Measurements from ENCODE around the gene ZNF410.

GRCh38 chr14:73870525-73871235, 16.0 kb upstream of the ZNF410 start:
- TF ChIP-seq CTCF (conservative IDR thresholded peaks at IDR 0.05; ENCODE audit: low read depth, low read length) (no peak), EZH2phosphoT487 (IDR thresholded peaks at IDR 0.05; ENCODE audit: borderline replicate concordance, low read length) (no peak)

All from PC-3 (cell line).